T-helper 1 cell treated with Interleukin-12 subunit alpha and Interleukin-12 subunit beta and Interleukin-4 antibody, amounts not matched to agents 30 μg/mL and 1 μg/mL, for 36 hours (primary cell): ENCODE results near the gene ADGRL2.

Source experiments
- H3K27ac Mint-ChIP-seq: one replicate; pipeline ENCODE4 v1.8.0; 2021; ENCODE audit warnings: mild to moderate bottlenecking, mixed read lengths
- H3K27me3 Mint-ChIP-seq: one replicate; pipeline ENCODE4 v1.8.0; 2021; ENCODE audit warnings: low read depth, mixed read lengths
- H3K36me3 Mint-ChIP-seq: one replicate; pipeline ENCODE4 v1.8.0; 2021; ENCODE audit warnings: low read depth, mixed read lengths
- H3K4me1 Mint-ChIP-seq: one replicate; pipeline ENCODE4 v1.8.0; 2021; ENCODE audit warnings: low read depth, mixed read lengths
- H3K4me3 Mint-ChIP-seq: one replicate; pipeline ENCODE4 v1.8.0; 2021; ENCODE audit warnings: mild to moderate bottlenecking, moderate library complexity, mixed read lengths
- H3K9me3 Mint-ChIP-seq: one replicate; pipeline ENCODE4 v1.8.0; 2021; ENCODE audit warnings: mixed read lengths

ADGRL2 gene

DNA sequence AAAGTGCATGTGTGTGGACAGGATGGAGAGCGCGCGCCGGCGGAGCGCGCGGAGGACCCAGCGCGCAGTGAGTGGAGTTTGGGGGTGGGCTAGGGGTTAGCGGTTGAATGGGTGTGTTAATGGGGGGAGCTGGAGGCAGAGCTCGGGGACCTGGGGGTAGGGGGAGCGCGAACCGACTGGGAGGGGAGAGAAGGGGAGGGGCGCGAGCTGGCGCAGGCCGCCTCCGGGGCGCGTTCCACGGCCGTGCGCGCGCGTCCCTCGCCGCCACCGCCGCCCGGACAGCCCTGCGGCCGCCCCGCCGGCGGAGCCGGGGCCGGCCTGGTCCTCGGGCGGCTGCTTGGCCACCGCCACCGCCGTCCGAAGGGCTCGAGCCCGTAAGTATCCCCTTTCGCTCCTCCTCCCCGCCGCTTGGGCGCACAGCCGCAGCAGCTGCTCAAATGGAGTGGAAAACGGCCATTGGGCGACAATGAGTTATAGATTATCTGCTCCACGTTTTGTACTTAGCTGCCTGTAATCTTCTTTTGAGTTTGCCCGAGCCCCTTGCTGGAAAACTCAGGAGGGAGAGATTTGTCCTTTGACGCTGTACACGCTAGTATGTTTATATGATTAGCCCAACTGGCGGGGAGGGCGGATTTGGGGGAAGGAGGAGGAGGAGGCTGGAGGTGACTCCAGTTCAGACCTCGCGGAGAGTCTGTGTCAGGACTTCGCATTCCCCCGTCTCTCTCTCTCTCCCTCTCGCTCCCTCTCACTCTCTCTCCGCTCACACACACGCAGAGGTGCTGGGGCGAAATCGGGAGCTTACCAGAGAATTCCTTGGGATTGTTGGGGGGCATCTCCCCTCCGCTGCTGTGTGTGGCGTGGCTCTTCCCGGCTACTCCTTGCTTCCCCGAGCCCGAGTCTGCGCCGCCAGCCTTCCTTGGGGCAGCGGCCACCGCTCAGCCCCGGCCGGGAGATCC lies at the start of gene ADGRL2:
TSS of gene ADGRL2 (plus strand) at position 240 of the 956 bp plus-strand sequence. CDS start 36,051 bp downstream, outside the sequence.
- Mint-ChIP-seq H3K4me3 (peak within 1 kb of the TSS; percentile 21), H3K27me3 (peaks cover 67% of the 10 kb centered on the region), H3K9me3 (no peaks in the 10 kb centered on the region), H3K36me3 (no peaks in the 10 kb centered on the region), H3K4me1 (peaks cover 4% of the 10 kb centered on the region), H3K27ac (no peak within 1 kb of the TSS)

- H3K4me1 Mint-ChIP-seq: no peaks in the 10 kb centered on the region
- no peak overlapping the region for H3K4me3 Mint-ChIP-seq
- no peaks in the 10 kb centered on the region for H3K27me3 Mint-ChIP-seq
- no peaks in the 10 kb centered on the region for H3K36me3 Mint-ChIP-seq
- H3K9me3 Mint-ChIP-seq: no peaks in the 10 kb centered on the region
- H3K27ac Mint-ChIP-seq: no peak overlapping the region
Measured at GRCh38 chr1:81752840-81753239, 47.9 kb upstream of the ADGRL2 start.

DNA sequence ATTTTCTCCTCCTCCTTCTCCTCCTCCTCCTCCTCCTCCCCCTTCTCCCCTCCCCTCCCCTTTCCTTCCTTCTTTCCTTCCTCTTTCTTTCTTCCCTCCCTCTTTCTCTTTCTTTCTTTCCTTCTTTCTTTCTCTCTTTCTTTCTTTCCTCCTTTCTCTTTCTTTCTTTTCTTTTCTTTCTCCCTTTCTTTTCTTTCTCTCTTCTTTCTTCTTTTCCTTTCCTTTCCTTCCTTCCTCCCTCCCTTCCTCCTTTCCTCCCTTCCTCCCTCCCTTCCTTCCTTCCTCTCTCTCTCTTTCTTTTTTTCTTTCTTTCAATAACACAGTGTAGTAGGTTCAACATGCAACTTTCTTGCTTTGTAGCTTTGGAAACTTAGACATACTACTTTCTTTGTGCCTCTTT lies 46.3 kb upstream of the ADGRL2 start:
- Mint-ChIP-seq H3K4me3 (no peak overlapping the region), H3K27me3 (no peaks in the 10 kb centered on the region), H3K9me3 (no peaks in the 10 kb centered on the region), H3K4me1 (no peaks in the 10 kb centered on the region), H3K36me3 (no peaks in the 10 kb centered on the region), H3K27ac (no peak overlapping the region)

GRCh38 chr1:81756872-81757271 lies 43.9 kb upstream of the ADGRL2 start:
- Mint-ChIP-seq H3K4me3 (no peak overlapping the region), H3K27ac (no peak overlapping the region), H3K9me3 (no peaks in the 10 kb centered on the region), H3K4me1 (no peaks in the 10 kb centered on the region), H3K27me3 (no peaks in the 10 kb centered on the region), H3K36me3 (no peaks in the 10 kb centered on the region)

DNA sequence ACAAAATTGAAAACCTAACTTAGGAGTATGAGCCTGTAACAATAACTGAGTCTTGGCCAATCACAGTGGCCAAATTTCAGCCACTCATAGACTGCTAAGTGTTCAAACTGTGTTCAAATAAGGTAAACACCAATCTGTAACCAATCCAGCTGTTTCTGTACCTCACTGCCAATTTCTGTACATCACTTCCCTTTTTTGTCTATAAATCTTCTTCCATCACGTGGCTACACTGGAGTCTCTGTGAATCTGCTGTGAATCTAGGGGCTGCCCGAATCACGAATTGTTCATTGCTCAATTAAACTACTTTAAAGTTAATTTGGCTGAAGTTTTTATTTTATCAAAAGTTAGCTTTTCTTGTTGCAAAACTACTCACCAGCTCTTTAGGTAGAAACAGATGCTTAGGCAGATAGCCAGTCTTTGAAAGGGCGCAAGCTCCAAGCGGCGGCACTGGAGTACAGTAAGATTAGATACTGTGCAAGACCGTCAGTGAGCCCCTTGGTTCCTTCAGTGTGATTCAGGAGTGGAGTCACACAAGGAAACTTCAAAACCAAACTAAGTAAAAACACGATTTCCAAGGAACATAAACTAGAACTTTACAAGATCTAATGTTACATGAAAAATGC lies 43.2 kb upstream of the ADGRL2 start:
- Mint-ChIP-seq H3K27me3 (no peaks in the 10 kb centered on the region), H3K36me3 (no peaks in the 10 kb centered on the region), H3K4me1 (no peaks in the 10 kb centered on the region), H3K4me3 (no peak overlapping the region), H3K9me3 (no peaks in the 10 kb centered on the region), H3K27ac (no peak overlapping the region)

DNA sequence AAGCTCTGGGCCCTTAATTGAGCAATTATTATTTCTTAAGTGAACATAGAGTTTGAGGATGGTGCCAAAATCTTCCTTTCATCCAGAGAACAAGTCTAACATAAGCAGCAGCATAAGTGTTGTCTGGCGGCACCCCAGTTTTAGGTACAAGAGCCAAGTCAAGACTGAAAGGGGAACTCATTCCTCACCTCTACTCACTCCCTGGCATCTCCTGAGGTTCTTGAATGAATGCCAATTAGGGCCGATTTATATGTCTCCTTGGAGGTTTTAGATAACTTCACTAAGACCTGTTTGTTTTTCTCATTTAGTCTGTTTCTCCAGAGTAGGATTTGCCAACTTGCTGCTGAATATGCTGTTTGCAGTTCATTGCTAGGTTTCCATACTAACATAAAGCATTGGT lies 42.6 kb upstream of the ADGRL2 start:
- no peaks in the 10 kb centered on the region for H3K9me3 Mint-ChIP-seq
- H3K36me3 Mint-ChIP-seq: no peaks in the 10 kb centered on the region
- no peaks in the 10 kb centered on the region for H3K4me1 Mint-ChIP-seq
- H3K27ac Mint-ChIP-seq: no peak overlapping the region
- H3K4me3 Mint-ChIP-seq: no peak overlapping the region
- no peaks in the 10 kb centered on the region for H3K27me3 Mint-ChIP-seq

- Mint-ChIP-seq H3K27me3 (no peaks in the 10 kb centered on the region), H3K9me3 (no peaks in the 10 kb centered on the region), H3K4me3 (no peak overlapping the region), H3K36me3 (no peaks in the 10 kb centered on the region), H3K27ac (no peak overlapping the region), H3K4me1 (no peaks in the 10 kb centered on the region)
Measured at GRCh38 chr1:81760477-81761097, 40.1 kb upstream of the ADGRL2 start.

DNA sequence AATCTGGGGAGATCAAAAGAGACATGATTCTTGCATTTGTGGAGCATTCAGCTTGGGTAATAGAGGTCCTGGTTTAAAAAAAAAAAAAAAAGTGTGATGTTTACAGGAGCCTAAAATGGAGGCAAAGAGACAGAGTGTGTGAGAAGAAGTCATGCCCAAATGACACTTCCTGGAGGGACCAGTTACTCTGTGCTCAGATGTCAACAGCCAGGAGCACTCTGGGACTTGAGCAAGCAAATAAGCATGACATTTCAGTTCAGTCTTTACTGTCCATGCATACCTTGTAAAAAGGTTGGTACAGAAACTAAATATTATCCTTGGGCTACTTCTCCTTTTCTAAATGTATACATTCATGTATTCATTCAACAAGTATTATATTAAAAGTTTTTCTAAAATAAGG lies 25.2 kb upstream of the ADGRL2 start:
- Mint-ChIP-seq H3K27ac (no peak overlapping the region), H3K36me3 (no peaks in the 10 kb centered on the region), H3K4me3 (no peak overlapping the region), H3K27me3 (no peaks in the 10 kb centered on the region), H3K9me3 (no peaks in the 10 kb centered on the region), H3K4me1 (no peaks in the 10 kb centered on the region)

DNA sequence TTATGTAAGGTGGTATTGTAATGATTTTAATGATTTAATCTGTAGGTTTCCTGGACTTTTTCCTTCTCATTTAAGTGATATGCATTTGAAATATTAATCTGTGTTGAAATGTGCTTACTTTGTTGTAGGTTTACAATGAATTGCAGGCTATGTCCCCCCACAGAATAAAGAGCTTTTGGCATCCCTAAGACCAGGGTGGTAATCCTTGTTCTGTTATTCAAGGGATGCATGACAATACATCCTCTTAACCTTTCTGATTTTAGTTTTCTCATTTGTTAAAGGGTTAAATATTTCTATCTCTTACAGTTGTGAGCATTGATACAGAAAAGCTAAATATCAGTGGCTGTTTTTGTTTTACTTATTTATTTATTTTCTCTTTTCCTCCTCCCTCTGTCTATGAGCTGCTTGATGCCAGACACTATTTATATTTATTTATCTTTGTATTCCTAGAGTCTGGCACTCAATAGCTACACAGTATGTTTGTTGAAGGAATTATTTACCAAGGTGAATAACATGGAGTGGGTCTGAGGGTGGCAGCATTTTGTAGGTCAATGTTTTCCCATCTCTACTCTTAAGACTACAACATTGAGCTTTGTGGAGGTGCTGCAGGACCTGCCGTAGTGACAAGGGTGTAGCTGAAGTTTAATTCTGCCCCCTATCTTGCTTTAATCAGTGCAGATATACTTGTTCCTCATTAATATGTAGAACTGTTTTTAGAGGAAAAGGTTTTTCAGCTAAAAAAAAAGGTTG lies 19.9 kb upstream of the ADGRL2 start:
- H3K4me3 Mint-ChIP-seq: no peak overlapping the region
- no peak overlapping the region for H3K27ac Mint-ChIP-seq
- H3K27me3 Mint-ChIP-seq: no peaks in the 10 kb centered on the region
- H3K36me3 Mint-ChIP-seq: no peaks in the 10 kb centered on the region
- H3K4me1 Mint-ChIP-seq: no peaks in the 10 kb centered on the region
- no peaks in the 10 kb centered on the region for H3K9me3 Mint-ChIP-seq

DNA sequence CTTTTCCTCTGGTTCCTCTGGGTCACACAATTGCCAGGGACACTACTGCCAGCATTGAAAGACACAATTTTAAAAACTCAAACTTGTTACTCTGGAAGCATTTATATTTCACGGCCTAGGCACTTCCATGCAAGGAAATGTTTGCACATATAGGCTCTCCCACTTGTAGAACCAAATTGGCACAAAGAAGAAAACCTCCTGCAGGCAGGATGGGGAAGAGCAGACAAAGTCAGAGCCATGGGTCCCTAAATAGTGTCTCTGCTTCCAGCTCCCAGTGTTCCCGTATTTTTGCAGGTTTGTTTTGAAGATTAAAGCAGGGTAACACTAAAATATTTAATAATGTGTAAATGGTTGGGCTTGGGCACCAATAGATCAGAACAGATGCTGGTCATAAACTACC lies 19.0 kb upstream of the ADGRL2 start:
- Mint-ChIP-seq H3K27ac (no peak overlapping the region), H3K9me3 (no peaks in the 10 kb centered on the region), H3K4me1 (no peaks in the 10 kb centered on the region), H3K27me3 (no peaks in the 10 kb centered on the region), H3K4me3 (no peak overlapping the region), H3K36me3 (no peaks in the 10 kb centered on the region)

DNA sequence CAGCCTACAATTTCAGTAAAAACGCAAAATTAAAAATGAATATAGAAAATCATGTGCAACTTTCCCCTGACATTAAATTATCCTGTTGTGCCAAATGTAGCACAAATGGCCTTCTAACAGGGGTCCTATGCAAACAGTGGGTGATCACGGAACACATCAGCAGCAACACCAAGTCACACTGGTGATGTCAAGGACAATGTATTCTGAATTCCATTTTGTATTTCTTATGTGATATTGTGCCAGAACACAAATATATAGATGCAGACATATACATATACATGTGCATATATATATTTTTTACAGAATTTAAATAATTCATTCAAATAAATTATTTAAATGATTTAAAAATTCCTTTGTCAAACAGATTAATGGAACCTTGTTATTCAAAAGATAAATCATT lies 8.6 kb upstream of the ADGRL2 start:
- Mint-ChIP-seq H3K9me3 (no peaks in the 10 kb centered on the region), H3K4me1 (no peaks in the 10 kb centered on the region), H3K36me3 (no peaks in the 10 kb centered on the region), H3K4me3 (no peak overlapping the region), H3K27ac (no peak overlapping the region), H3K27me3 (no peaks in the 10 kb centered on the region)

DNA sequence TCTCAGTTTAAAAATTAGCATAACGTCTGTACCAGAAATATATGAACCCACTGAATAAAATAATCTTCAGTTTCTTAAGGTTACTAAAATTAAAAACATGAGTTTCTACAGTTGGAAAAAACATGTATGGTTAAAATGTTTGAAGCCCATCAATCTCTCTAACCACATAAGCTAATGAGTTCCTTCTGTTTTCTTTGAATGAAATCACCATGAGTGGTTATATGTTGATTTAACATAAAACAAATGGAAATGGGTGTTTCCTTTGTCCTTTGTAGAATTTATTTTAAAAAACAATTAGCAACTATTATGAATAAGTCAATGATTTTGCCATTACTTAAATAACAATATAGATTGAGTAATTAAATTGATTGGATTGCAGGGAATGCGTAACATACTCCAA lies 3.0 kb upstream of the ADGRL2 start:
- peaks cover 38% of the 10 kb centered on the region for H3K27me3 Mint-ChIP-seq
- H3K36me3 Mint-ChIP-seq: no peaks in the 10 kb centered on the region
- H3K4me1 Mint-ChIP-seq: peaks cover 2% of the 10 kb centered on the region
- no peaks in the 10 kb centered on the region for H3K9me3 Mint-ChIP-seq
- no peak overlapping the region for H3K27ac Mint-ChIP-seq
- H3K4me3 Mint-ChIP-seq: no peak overlapping the region

- Mint-ChIP-seq H3K4me1 (peaks cover 4% of the 10 kb centered on the region), H3K9me3 (no peaks in the 10 kb centered on the region), H3K36me3 (no peaks in the 10 kb centered on the region), H3K27me3 (peaks cover 60% of the 10 kb centered on the region), H3K4me3 (peak overlapping the region; percentile 21), H3K27ac (no peak overlapping the region)
Measured at GRCh38 chr1:81799939-81800694, 617 bp upstream of the ADGRL2 start.
